HCT116 (cell line): ENCODE measurements around the gene ABL2. TPM values are rescaled to one million over a fixed set of nuclear protein-coding genes. Genes with fewer than 3 reads are reported as not detected.
A peak's percentile ranks its signal among the peaks of the same experiment; 100 is the strongest.

Experiments used
- ATAC-seq: fragments of 200-7000 bp; cut with Tn5 transposase; 2 replicates; pipeline ENCODE4 v1.9.1; 2020; ENCODE audit warnings: mild to moderate bottlenecking, moderate library complexity
- BruUV-seq: library from RNA; stranded (reverse); fragments of 400-500 nt; replicated peaks from 2 replicates; lab custom pipeline; 2021; lab: Mats Ljungman, UMichigan
- CTCF ChIA-PET: fragments of 300-600 bp; sonication (Branson Sonifier 250); formaldehyde crosslinking; loops from one replicate; lab custom pipeline; 2021; ENCODE audit warnings: antibody characterized with exemption; lab: Charles Lee
- POLR2A ChIA-PET: fragments of 300-600, 350-600 bp; sonication (Branson Sonifier 250); formaldehyde crosslinking; loops from one replicate; lab custom pipeline; 2021; ENCODE audit warnings: antibody characterized with exemption; lab: Charles Lee
- RAD21 ChIA-PET, 2 experiments: fragments of 300-600 bp; sonication (Branson Sonifier 250); formaldehyde crosslinking; loops; one replicate each; lab custom pipeline; 2023; ENCODE audit warnings: low total read pairs in 2 of 2; ENCODE audit not compliant: uncharacterized antibody in 2 of 2, unreplicated experiment in 2 of 2, low non-redundant PET in 1 of 2; lab: Charles Lee
- DNase-seq: peaks from one replicate; pipeline ENCODE4 v3.0.0-alpha.2; 2010; ENCODE audit warnings: low read depth, low spot score
- H2AFZ ChIP-seq: fragments of 200-600 bp; shearing (Covaris generic), sonication (generic); 2 replicates; pipeline ENCODE4 v1.6.1; 2017; ENCODE audit warnings: low read depth, mixed run types, mixed read lengths, antibody characterized with exemption, low read length; ENCODE audit not compliant: poor library complexity, severe bottlenecking
- H3K27ac ChIP-seq: 2 replicates; pipeline ENCODE4 v1.5.1; 2012; ENCODE audit warnings: low read depth, low read length
- H3K27me3 ChIP-seq: fragments of 200-600 bp; sonication (generic); 2 replicates; pipeline ENCODE4 v1.6.1; 2016; ENCODE audit warnings: mixed run types, low read length, mixed read lengths; ENCODE audit not compliant: insufficient read depth
- H3K36me3 ChIP-seq, 2 experiments: fragments of 200-500 bp in 1 of 2; fragments of 200-600 bp in 1 of 2; sonication (Bioruptor generic) in 1 of 2; sonication (generic) in 1 of 2; 2 replicates each; pipeline versions ENCODE4 v1.5.1 to v1.6.1; 2014 to 2016; ENCODE audit warnings: low read length in 2 of 2, inconsistent platforms in 1 of 2, mixed read lengths in 1 of 2, mixed run types in 1 of 2; ENCODE audit not compliant: insufficient read depth in 2 of 2, control insufficient read depth in 1 of 2
- H3K4me1 ChIP-seq, 2 experiments: fragments of 200-600 bp in 1 of 2; sonication (generic) in 1 of 2; 2 replicates each; pipeline versions ENCODE4 v1.5.1 to v1.6.1; 2012 to 2017; ENCODE audit warnings: low read length in 2 of 2, inconsistent platforms in 1 of 2, mild to moderate bottlenecking in 1 of 2, mixed read lengths in 1 of 2, mixed run types in 1 of 2, moderate library complexity in 1 of 2; ENCODE audit not compliant: insufficient read depth in 2 of 2, control insufficient read depth in 1 of 2
- H3K4me2 ChIP-seq: fragments of 200-600 bp; sonication (generic); 2 replicates; pipeline ENCODE4 v1.6.1; 2017; ENCODE audit warnings: mixed run types, low read length, mixed read lengths
- H3K4me3 ChIP-seq, 2 experiments: fragments of 200-600 bp in 1 of 2; sonication (generic) in 1 of 2; replicated peaks in 1 of 2; 2 replicates each; pipeline ENCODE4 v1.5.1; 2011 to 2016; ENCODE audit warnings: low read length in 2 of 2, control low read depth in 1 of 2, low read depth in 1 of 2, mild to moderate bottlenecking in 1 of 2, mixed read lengths in 1 of 2, mixed run types in 1 of 2
- H3K79me2 ChIP-seq: fragments of 200-600 bp; sonication (generic); 2 replicates; pipeline ENCODE4 v1.6.1; 2017; ENCODE audit warnings: mild to moderate bottlenecking, mixed run types, low read length, moderate library complexity, mixed read lengths; ENCODE audit not compliant: insufficient read depth
- H3K9ac ChIP-seq: fragments of 200-600 bp; sonication (generic); 2 replicates; pipeline ENCODE4 v1.6.1; 2016; ENCODE audit warnings: low read length, mixed read lengths
- H3K9me2 ChIP-seq: fragments of 200-600 bp; sonication (generic), shearing (Covaris generic); 2 replicates; pipeline ENCODE4 v1.6.1; 2017; ENCODE audit warnings: mixed run types, mild to moderate bottlenecking, moderate library complexity; ENCODE audit not compliant: insufficient read depth
- H3K9me3 ChIP-seq, 2 experiments: fragments of 200-500 bp in 1 of 2; fragments of 200-600 bp in 1 of 2; sonication (Bioruptor generic) in 1 of 2; sonication (generic) in 1 of 2; 2 replicates each; pipeline ENCODE4 v1.6.1; 2014 to 2017; ENCODE audit warnings: low read length in 2 of 2, mixed read lengths in 2 of 2, inconsistent platforms in 1 of 2, low read depth in 1 of 2, mild to moderate bottlenecking in 1 of 2, mixed run types in 1 of 2, moderate library complexity in 1 of 2; ENCODE audit not compliant: control insufficient read depth in 1 of 2, insufficient read depth in 1 of 2
- H4K20me1 ChIP-seq: fragments of 200-600 bp; sonication (generic), shearing (Covaris generic); 2 replicates; pipeline ENCODE4 v1.6.1; 2017; ENCODE audit warnings: mixed run types, mild to moderate bottlenecking, moderate library complexity; ENCODE audit not compliant: insufficient read depth
- ATF3 ChIP-seq: IDR thresholded peaks from 2 replicates; pipeline ENCODE4 v1.6.1; 2012
- CBX3 ChIP-seq: IDR thresholded peaks from 2 replicates; pipeline ENCODE4 v1.6.1; 2012; ENCODE audit warnings: low read depth
- CEBPB ChIP-seq: IDR thresholded peaks from 2 replicates; pipeline ENCODE4 v1.6.1; 2012; ENCODE audit warnings: low read depth
- EGR1 ChIP-seq: IDR thresholded peaks from 2 replicates; pipeline ENCODE4 v1.6.1; 2012; ENCODE audit warnings: low read depth
- EZH2phosphoT487 ChIP-seq: fragments of 200-600 bp; IDR thresholded peaks from 2 replicates; pipeline ENCODE4 v1.6.1; 2018; ENCODE audit warnings: antibody characterized with exemption, borderline replicate concordance
- FOSL1 ChIP-seq: IDR thresholded peaks from 2 replicates; pipeline ENCODE4 v1.6.1; 2012; ENCODE audit warnings: low read depth
- JUND ChIP-seq: IDR thresholded peaks from 2 replicates; pipeline ENCODE4 v1.6.1; 2012
- POLR2AphosphoS5 ChIP-seq: IDR thresholded peaks from 2 replicates; pipeline ENCODE4 v1.6.1; 2011; ENCODE audit warnings: mild to moderate bottlenecking, low read depth, low read length, moderate library complexity
- RAD21 ChIP-seq: IDR thresholded peaks from 2 replicates; pipeline ENCODE4 v1.6.1; 2012; ENCODE audit warnings: low read depth, mild to moderate bottlenecking
- SIN3A ChIP-seq: IDR thresholded peaks from 2 replicates; pipeline ENCODE4 v1.6.1; 2012; ENCODE audit warnings: low read depth
- SRF ChIP-seq: IDR thresholded peaks from 2 replicates; pipeline ENCODE4 v1.6.1; 2012; ENCODE audit warnings: low read depth
- ZBTB33 ChIP-seq: IDR thresholded peaks from 2 replicates; pipeline ENCODE4 v1.6.1; 2011; ENCODE audit warnings: mild to moderate bottlenecking, low read length, moderate library complexity; ENCODE audit not compliant: insufficient replicate concordance; ENCODE audit errors: extremely low read depth
- ZFX ChIP-seq: fragments of 450-650 bp; IDR thresholded peaks from 2 replicates; pipeline ENCODE4 v1.6.1; 2017
- intact Hi-C: fragments of 100-400 bp; cut with micrococcal nuclease; formaldehyde crosslinking; loops from 2 replicates; pipeline ENCODE4 v1.10.0; 2022
- total RNA-seq: library from RNA; stranded (reverse); gene quantifications from one replicate; pipeline ENCODE4 v1.2.1, GENCODE V29; 2021; ENCODE audit not compliant: unreplicated experiment

The ABL2 gene
- total RNA-seq, 1 experiment from 2014 or later, result 22.9 TPM

- no peaks in the 10 kb centered on the region for H3K9me3 ChIP-seq
- peaks cover 29 to 48% of the 10 kb centered on the region in 2 experiments for H3K4me1 ChIP-seq
- no peak overlapping the region for H3K9ac ChIP-seq
- TF ChIP-seq JUND, result no peak
- TF ChIP-seq CBX3, result peak; percentile 31; the same call in 1 of the 2 replicates
- TF ChIP-seq SIN3A, result no peak
- no peak for TF ChIP-seq ATF3
- no peak for TF ChIP-seq ZFX
- ATAC-seq (no peak), DNase-seq (no peak)
- no peaks in the 10 kb centered on the region for H3K27me3 ChIP-seq
- no peak overlapping the region for H3K4me3 ChIP-seq
- RAD21 ChIA-PET, result no interaction called here
- intact Hi-C loops, result loop anchor here (5.0 to 10.0 kb wide), 2 partner anchors 108 to 700 kb away; no protein-coding TSS in a partner anchor
- peak overlapping the region; percentile 11 for H2AFZ ChIP-seq
- H3K9me2 ChIP-seq, result no peaks in the 10 kb centered on the region
- POLR2A ChIA-PET, result no interaction called here
- no peaks in the 10 kb centered on the region for H4K20me1 ChIP-seq
- CTCF ChIA-PET, result no interaction called here
- H3K27ac ChIP-seq, result no peak overlapping the region; the same call in 1 of the 2 replicates
- peak overlapping the region; percentile 69; the same call in 1 of the 2 replicates for H3K4me2 ChIP-seq
- no peaks in the 10 kb centered on the region for H3K79me2 ChIP-seq
- BruUV-seq, result no TSS peak
- no peaks in the 10 kb centered on the region for H3K36me3 ChIP-seq
Observed at GRCh38 chr1:179234863-179235262, 5.4 kb upstream of the ABL2 start.

GRCh38 chr1:179231923-179232322, 2.4 kb upstream of the ABL2 start:
- Histone ChIP-seq H3K27ac (no peak overlapping the region), H2AFZ (peak overlapping the region; percentile 17), H3K9me3 (no peaks in the 10 kb centered on the region), H3K9me2 (no peaks in the 10 kb centered on the region), H3K9ac (no peak overlapping the region), H3K36me3 (no peaks in the 10 kb centered on the region), H3K4me3 (no peak overlapping the region), H3K79me2 (peaks cover 18% of the 10 kb centered on the region), H3K4me2 (peak overlapping the region; percentile 6; the same call in 1 of the 2 replicates), H3K4me1 (peaks cover 30 to 57% of the 10 kb centered on the region in 2 experiments), H3K27me3 (no peaks in the 10 kb centered on the region), H4K20me1 (no peaks in the 10 kb centered on the region)
- DNase-seq, result no peak
- ATAC-seq, result no peak
- RAD21 ChIA-PET, result no interaction called here
- no TSS peak for BruUV-seq
- intact Hi-C loops, result loop anchor here (5.0 to 10.0 kb wide), 2 partner anchors 105 to 697 kb away; no protein-coding TSS in a partner anchor
- TF ChIP-seq SRF (no peak), EGR1 (no peak), ZBTB33 (no peak), EZH2phosphoT487 (no peak), FOSL1 (no peak), POLR2AphosphoS5 (no peak), RAD21 (no peak), CEBPB (no peak)
- CTCF ChIA-PET, result no interaction called here
- POLR2A ChIA-PET, result no interaction called here
